BJ (cell line): ENCODE measurements around the gene TSPAN8. TPM values are rescaled to one million over a fixed set of nuclear protein-coding genes. Genes with fewer than 3 reads are reported as not detected.
"Not testable (repeated sequence)": the region's sequence is repeated elsewhere in the genome, so short reads cannot be mapped to it uniquely, and the experiment has no call there.

Source experiments
- CTCF ChIA-PET: fragments of 350-600 bp; formaldehyde crosslinking; extraction: SDS; loops from one replicate; lab custom pipeline; 2021; ENCODE audit warnings: antibody characterized with exemption, inconsistent platforms; lab: Yijun Ruan, JAX
- POLR2A ChIA-PET: fragments of 300-600 bp; sonication (Branson Sonifier 250); formaldehyde crosslinking; extraction: SDS; loops from one replicate; lab custom pipeline; 2021; ENCODE audit warnings: antibody characterized with exemption; lab: Charles Lee
- DNase-seq: peaks from one replicate; pipeline ENCODE4 v3.0.0-alpha.2; 2011; ENCODE audit warnings: low read depth
- H3K27me3 ChIP-seq: 2 replicates; pipeline ENCODE4 v1.6.0; 2011; ENCODE audit warnings: low read length; ENCODE audit not compliant: control insufficient read depth, insufficient read depth
- H3K36me3 ChIP-seq: 2 replicates; pipeline ENCODE4 v1.5.1; 2011; ENCODE audit warnings: low read length; ENCODE audit not compliant: control insufficient read depth, insufficient read depth
- H3K4me3 ChIP-seq: 2 replicates; pipeline ENCODE4 v1.5.1; 2011; ENCODE audit warnings: low read depth, mild to moderate bottlenecking, control low read depth, low read length
- CTCF ChIP-seq: IDR thresholded peaks from 2 replicates; pipeline ENCODE4 v1.5.1; 2011; ENCODE audit warnings: low read depth, mild to moderate bottlenecking, control low read depth, inconsistent platforms, low read length, moderate library complexity; ENCODE audit not compliant: insufficient read depth
- polyA plus RNA-seq: library from polyadenylated mRNA; depleted of rRNA; stranded (reverse); fragments of >200 nt; gene quantifications from 2 replicates; pipeline ENCODE4 v1.2.3, GENCODE V29; 2011

The TSPAN8 gene
- polyA plus RNA-seq, 1 experiment = not detected

- no peak for TF ChIP-seq CTCF
Observed at GRCh38 chr12:71129364-71129763, 28.4 kb downstream of the TSPAN8 start.

DNA sequence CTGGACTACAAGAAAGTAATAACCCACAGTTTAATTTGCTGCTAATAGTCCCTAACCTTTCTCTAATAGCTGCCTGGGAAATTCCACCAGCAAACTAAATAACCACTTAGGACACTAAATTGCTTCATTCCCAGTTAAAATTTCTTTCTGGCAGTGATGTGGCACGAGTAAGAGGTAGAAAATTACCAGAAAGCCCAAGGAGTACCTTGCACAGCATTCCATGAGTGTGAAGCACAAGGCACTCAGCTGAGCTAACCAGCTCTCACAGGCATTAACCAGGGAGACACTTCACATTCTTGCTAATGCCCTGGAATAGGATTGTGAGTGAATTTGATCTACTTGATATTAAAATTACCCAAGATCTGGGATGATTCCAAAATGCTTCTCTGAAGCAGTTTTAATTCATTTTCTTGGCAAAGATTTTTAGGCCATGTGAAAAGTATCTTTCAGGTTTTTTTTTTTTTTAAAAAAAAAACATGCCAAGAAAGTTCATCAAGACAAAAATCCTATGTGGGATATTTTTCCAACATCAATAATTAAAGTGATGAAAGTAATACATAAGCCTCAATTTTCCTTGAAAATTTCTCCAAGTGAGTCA lies 29.5 kb downstream of the TSPAN8 start:
- POLR2A ChIA-PET = no interaction called here
- CTCF ChIA-PET = no interaction called here
- Histone ChIP-seq H3K36me3 (no peaks in the 10 kb centered on the region), H3K27me3 (no peaks in the 10 kb centered on the region), H3K4me3 (no peak overlapping the region)
- DNase-seq = no peak
- TF ChIP-seq CTCF = no peak

More at GRCh38 chr12:71129364-71129763, 28.4 kb downstream of the TSPAN8 start:
- H3K4me3 ChIP-seq = no peak overlapping the region
- H3K36me3 ChIP-seq = no peaks in the 10 kb centered on the region
- no peaks in the 10 kb centered on the region for H3K27me3 ChIP-seq
- ChIA-PET CTCF (no interaction called here), POLR2A (no interaction called here)
- DNase-seq = no peak

DNA sequence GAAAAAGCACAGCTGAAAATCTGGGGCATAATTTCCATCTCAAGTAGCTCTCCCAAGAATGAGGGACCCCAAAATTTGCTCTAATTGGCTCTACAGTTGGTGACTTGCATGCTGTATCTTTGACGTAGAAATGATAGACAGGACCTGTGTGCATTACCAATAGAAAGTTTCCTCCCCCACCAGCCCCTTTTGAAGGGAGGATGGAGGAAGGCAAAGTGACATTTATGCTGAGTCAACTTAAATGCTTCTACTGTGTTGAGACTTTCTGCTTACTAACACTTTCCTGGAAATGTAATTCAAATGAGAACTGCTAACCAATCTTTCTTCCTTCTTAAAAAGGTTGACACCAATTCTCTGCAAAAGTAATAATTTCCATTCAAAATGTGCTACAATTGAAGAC lies 31.9 kb downstream of the TSPAN8 start:
- ChIA-PET CTCF (no interaction called here), POLR2A (no interaction called here)
- no peak for DNase-seq
- no peak overlapping the region for H3K4me3 ChIP-seq
- H3K36me3 ChIP-seq = no peaks in the 10 kb centered on the region
- TF ChIP-seq CTCF = no peak
- no peaks in the 10 kb centered on the region for H3K27me3 ChIP-seq

DNA sequence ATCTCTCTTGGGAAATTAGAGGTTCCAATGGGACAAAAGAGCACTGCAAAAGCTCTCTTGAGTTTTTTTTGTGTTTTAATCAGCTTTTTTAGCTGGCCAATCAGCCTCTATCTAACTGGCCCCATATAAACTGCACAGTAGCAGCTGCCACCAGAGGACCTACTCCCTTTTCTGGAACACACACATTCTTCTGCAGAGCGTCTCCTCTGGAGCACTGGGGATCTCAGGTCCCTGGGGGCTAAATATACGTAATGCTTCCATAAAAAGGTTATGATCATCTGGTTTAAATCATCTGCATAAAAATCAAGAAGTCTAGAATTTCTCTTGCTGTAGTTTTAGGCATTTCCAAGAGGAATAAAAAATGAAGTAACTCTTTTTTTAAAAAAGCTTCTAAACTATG lies 32.3 kb downstream of the TSPAN8 start:
- CTCF ChIA-PET = no interaction called here
- H3K4me3 ChIP-seq = no peak overlapping the region
- DNase-seq = no peak
- no peaks in the 10 kb centered on the region for H3K27me3 ChIP-seq
- TF ChIP-seq CTCF = no peak
- POLR2A ChIA-PET = no interaction called here
- no peaks in the 10 kb centered on the region for H3K36me3 ChIP-seq

GRCh38 chr12:71124835-71125460 lies 32.9 kb downstream of the TSPAN8 start:
- no peaks in the 10 kb centered on the region for H3K27me3 ChIP-seq
- no peak for DNase-seq
- CTCF ChIA-PET = no interaction called here
- no peaks in the 10 kb centered on the region for H3K36me3 ChIP-seq
- H3K4me3 ChIP-seq = no peak overlapping the region
- POLR2A ChIA-PET = no interaction called here
- no peak for TF ChIP-seq CTCF

DNA sequence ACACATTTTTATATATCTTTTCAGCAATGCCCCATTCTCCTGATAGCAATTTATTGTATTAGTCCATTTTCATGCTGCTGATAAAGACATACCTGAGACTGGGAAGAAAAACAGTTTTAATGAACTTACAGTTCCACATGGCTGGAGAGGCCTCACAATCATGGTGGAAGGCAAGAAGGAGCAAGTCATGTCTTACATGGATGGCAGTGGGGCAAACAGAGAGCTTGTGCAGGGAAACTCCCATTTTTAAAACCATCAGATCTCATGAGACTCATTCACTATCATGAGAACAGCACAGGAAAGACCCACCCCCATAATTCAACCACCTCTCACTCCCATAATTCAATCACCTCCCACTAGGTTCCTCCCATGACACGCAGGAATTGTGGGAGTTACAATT lies 44.7 kb downstream of the TSPAN8 start:
- DNase-seq, H3K4me3 ChIP-seq, H3K27me3 ChIP-seq, H3K36me3 ChIP-seq, CTCF ChIA-PET, POLR2A ChIA-PET: not testable (repeated sequence)
